GM23248 (cell line): ENCODE measurements around the gene CCDC169. TPM values are rescaled to one million over a fixed set of nuclear protein-coding genes. Genes with fewer than 3 reads are reported as not detected.

Source experiments
- DNase-seq: peaks from one replicate; pipeline ENCODE4 v3.0.0-alpha.2; 2015
- H2AFZ ChIP-seq: fragments of 200-600 bp; sonication (generic); 2 replicates; pipeline ENCODE4 v1.6.1; 2016; ENCODE audit warnings: antibody characterized with exemption
- H3F3A ChIP-seq: fragments of 200-600 bp; sonication (generic); 2 replicates; pipeline ENCODE4 v1.6.1; 2016; ENCODE audit warnings: mild to moderate bottlenecking, antibody characterized with exemption, mixed run types; ENCODE audit not compliant: insufficient read depth
- H3K27ac ChIP-seq: fragments of 200-600 bp; sonication (generic); 2 replicates; pipeline ENCODE4 v1.5.1; 2016; ENCODE audit warnings: mild to moderate bottlenecking
- H3K27me3 ChIP-seq: fragments of 200-600 bp; sonication (generic); replicated peaks from 2 replicates; pipeline ENCODE4 v1.6.1; 2016; ENCODE audit warnings: mild to moderate bottlenecking; ENCODE audit not compliant: insufficient read depth
- H3K36me3 ChIP-seq: fragments of 200-600 bp; sonication (generic); 2 replicates; pipeline ENCODE4 v1.6.1; 2016; ENCODE audit warnings: low read depth, mild to moderate bottlenecking
- H3K4me1 ChIP-seq: fragments of 200-600 bp; sonication (generic); 2 replicates; pipeline ENCODE4 v1.6.1; 2016; ENCODE audit warnings: mild to moderate bottlenecking; ENCODE audit not compliant: insufficient read depth
- H3K4me2 ChIP-seq: fragments of 200-600 bp; sonication (generic); one replicate; pipeline ENCODE4 v1.6.1; 2016; ENCODE audit warnings: mild to moderate bottlenecking; ENCODE audit not compliant: unreplicated experiment
- H3K4me3 ChIP-seq: fragments of 200-600 bp; sonication (generic); 2 replicates; pipeline ENCODE4 v1.5.1; 2016; ENCODE audit warnings: mild to moderate bottlenecking
- H3K79me2 ChIP-seq: fragments of 200-600 bp; sonication (generic); 2 replicates; pipeline ENCODE4 v1.6.1; 2016; ENCODE audit warnings: mild to moderate bottlenecking; ENCODE audit not compliant: insufficient read depth
- H3K9ac ChIP-seq: fragments of 200-600 bp; sonication (generic); 2 replicates; pipeline ENCODE4 v1.6.1; 2016; ENCODE audit warnings: mild to moderate bottlenecking
- H3K9me2 ChIP-seq: fragments of 200-600 bp; sonication (generic); 2 replicates; pipeline ENCODE4 v1.6.1; 2016; ENCODE audit warnings: mixed run types, mild to moderate bottlenecking, moderate library complexity; ENCODE audit not compliant: insufficient read depth
- H3K9me3 ChIP-seq: fragments of 200-600 bp; sonication (generic); one replicate; pipeline ENCODE4 v1.6.1; 2017; ENCODE audit warnings: low read depth
- H4K20me1 ChIP-seq: fragments of 200-600 bp; sonication (generic); 2 replicates; pipeline ENCODE4 v1.6.0; 2016; ENCODE audit not compliant: insufficient read depth
- EZH2 ChIP-seq: fragments of 200-600 bp; sonication (generic); IDR thresholded peaks from 2 replicates; pipeline ENCODE4 v1.6.1; 2018; ENCODE audit warnings: antibody characterized with exemption, mild to moderate bottlenecking; ENCODE audit not compliant: insufficient read depth, poor library complexity, severe bottlenecking
- EZH2phosphoT487 ChIP-seq: fragments of 200-600 bp; sonication (generic); IDR thresholded peaks from 2 replicates; pipeline ENCODE4 v1.6.1; 2018; ENCODE audit warnings: antibody characterized with exemption, moderate library complexity, mild to moderate bottlenecking, low read depth; ENCODE audit not compliant: insufficient read depth
- WGBS, 2 experiments: methylation state at CpG; one replicate each; pipeline ENCODE4 v1.1.6; 2015 to 2017; ENCODE audit warnings: low lambda C conversion rate in 2 of 2, low coverage in 1 of 2; ENCODE audit errors: missing lambda C conversion rate in 2 of 2; 5-methylcytosine and 5-hydroxymethylcytosine counted together
- in situ Hi-C: fragments of 300-500 bp; cut with MboI; formaldehyde crosslinking; loops from 2 replicates; pipeline ENCODE4 v1.15.0; 2020
- polyA plus RNA-seq: library from polyadenylated mRNA; unstranded; fragments of >200 nt; fragmentation: Nextera tagmentation; extraction: Ambion mirVana; gene quantifications from 2 replicates; pipeline ENCODE4 v1.2.1, GENCODE V29; 2016
- total RNA-seq: library from RNA; depleted of rRNA; stranded (reverse); fragments of >200 nt; shearing (Covaris generic); gene quantifications from 2 replicates; pipeline ENCODE4 v1.2.3, GENCODE V29; 2014

CCDC169 gene
- total and polyA plus RNA-seq, 2 experiments from 2014 or later: 0.22 to 0.63 TPM

DNA sequence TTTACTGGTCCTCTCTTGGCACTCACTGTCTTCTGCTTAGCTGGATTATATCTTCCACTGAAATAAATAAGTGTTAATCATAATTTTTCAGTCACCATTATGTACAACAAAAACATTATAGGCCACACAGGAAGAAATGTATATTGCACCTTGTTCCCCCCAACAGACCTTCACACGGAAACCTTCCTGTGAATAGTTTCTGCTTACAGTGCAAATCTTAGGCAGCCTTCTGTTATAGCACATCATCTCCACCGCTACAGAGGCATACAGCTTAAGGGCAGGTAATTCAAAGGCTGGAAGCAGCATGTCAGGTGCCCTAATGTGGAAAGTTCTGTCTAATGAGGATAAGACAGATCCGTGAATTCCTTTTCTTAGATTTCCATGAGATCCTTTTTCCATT lies 66.4 kb downstream of the CCDC169 start:
- Histone ChIP-seq H3K9me2 (no peaks in the 10 kb centered on the region), H3K9ac (no peak overlapping the region), H2AFZ (no peak overlapping the region), H3K27ac (no peak overlapping the region), H4K20me1 (no peaks in the 10 kb centered on the region), H3K4me3 (no peak overlapping the region), H3K4me1 (no peaks in the 10 kb centered on the region), H3K4me2 (no peak overlapping the region), H3K27me3 (no peaks in the 10 kb centered on the region), H3K79me2 (no peaks in the 10 kb centered on the region), H3K36me3 (no peaks in the 10 kb centered on the region), H3K9me3 (no peaks in the 10 kb centered on the region), H3F3A (no peaks in the 10 kb centered on the region)
- 65 to 76% methylated on average over 3 of the region's 3 CpGs for WGBS, 2 experiments
- no peak for DNase-seq
- in situ Hi-C loops: no loop called here
- TF ChIP-seq EZH2phosphoT487 (no peak), EZH2 (no peak)

DNA sequence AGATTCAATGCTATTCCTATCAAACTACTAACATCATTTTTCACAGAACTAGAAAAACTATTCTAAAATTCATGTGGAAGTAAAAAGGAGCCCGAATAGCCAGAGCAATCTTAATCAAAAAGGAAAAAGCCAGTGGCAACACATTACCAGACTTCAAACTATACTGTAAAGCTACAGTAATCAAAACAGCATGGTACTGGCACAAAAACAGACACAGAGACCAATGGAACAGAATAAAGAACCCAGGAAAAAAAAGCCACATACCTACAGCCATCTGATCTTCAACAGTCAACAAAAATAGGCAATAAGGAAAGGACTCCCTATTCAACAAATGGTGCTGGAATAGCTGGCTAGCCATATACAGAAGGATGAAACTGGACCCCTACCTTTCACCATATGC lies 72.9 kb downstream of the CCDC169 start:
- 0 to 20% methylated on average over 1 of the region's 1 CpG for WGBS, 2 experiments

DNA sequence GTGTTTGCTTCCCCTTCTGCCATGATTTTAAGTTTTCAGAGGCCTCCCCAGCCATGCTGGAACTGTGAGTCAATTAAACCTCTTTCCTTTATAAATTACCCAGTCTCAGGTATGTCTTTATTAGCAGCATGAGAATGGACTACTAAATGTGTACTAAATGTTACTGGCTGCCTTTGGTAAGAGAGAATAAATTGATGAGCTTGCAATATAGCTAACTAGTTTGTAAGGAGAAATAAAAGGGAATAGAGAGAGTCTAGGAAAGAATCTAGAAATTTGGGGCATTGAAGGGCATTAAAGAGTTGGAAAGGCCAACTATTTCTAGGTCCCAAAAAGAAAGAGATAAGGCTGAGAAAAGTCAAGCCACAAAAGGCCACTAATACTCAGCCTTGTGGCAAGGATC lies 77.7 kb downstream of the CCDC169 start:
- H3K4me2 ChIP-seq: no peak overlapping the region
- H3K9me3 ChIP-seq: no peaks in the 10 kb centered on the region
- H3K79me2 ChIP-seq: no peaks in the 10 kb centered on the region
- H3K9me2 ChIP-seq: no peaks in the 10 kb centered on the region
- H3K36me3 ChIP-seq: no peaks in the 10 kb centered on the region
- no peak overlapping the region for H2AFZ ChIP-seq
- in situ Hi-C loops: no loop called here
- no peak for DNase-seq
- H3K4me1 ChIP-seq: no peaks in the 10 kb centered on the region
- no peaks in the 10 kb centered on the region for H3F3A ChIP-seq
- H4K20me1 ChIP-seq: no peaks in the 10 kb centered on the region
- H3K27me3 ChIP-seq: no peaks in the 10 kb centered on the region
- no peak overlapping the region for H3K27ac ChIP-seq
- H3K4me3 ChIP-seq: no peak overlapping the region
- TF ChIP-seq EZH2phosphoT487: no peak
- no peak for TF ChIP-seq EZH2
- no peak overlapping the region for H3K9ac ChIP-seq

More for the DNA sequence above, 72.9 kb downstream of the CCDC169 start:
- DNase-seq: no peak
- Histone ChIP-seq H4K20me1 (no peaks in the 10 kb centered on the region), H3K4me1 (no peaks in the 10 kb centered on the region), H3K9me2 (no peaks in the 10 kb centered on the region), H3K79me2 (no peaks in the 10 kb centered on the region), H3K9me3 (no peaks in the 10 kb centered on the region), H3K36me3 (no peaks in the 10 kb centered on the region), H3K9ac (no peak overlapping the region), H3K27ac (no peak overlapping the region), H3K4me3 (no peak overlapping the region), H3K27me3 (no peaks in the 10 kb centered on the region), H3F3A (no peaks in the 10 kb centered on the region), H2AFZ (no peak overlapping the region), H3K4me2 (no peak overlapping the region)
- TF ChIP-seq EZH2 (no peak), EZH2phosphoT487 (no peak)
- in situ Hi-C loops: no loop called here

- Histone ChIP-seq H3K27me3 (no peaks in the 10 kb centered on the region; the same call in 1 of the 2 replicates), H4K20me1 (no peaks in the 10 kb centered on the region), H3K4me2 (no peak overlapping the region), H3F3A (no peaks in the 10 kb centered on the region), H3K4me1 (no peaks in the 10 kb centered on the region), H2AFZ (no peak overlapping the region), H3K9me2 (no peaks in the 10 kb centered on the region), H3K9me3 (no peaks in the 10 kb centered on the region), H3K27ac (no peak overlapping the region), H3K79me2 (no peaks in the 10 kb centered on the region), H3K36me3 (no peaks in the 10 kb centered on the region), H3K4me3 (no peak overlapping the region), H3K9ac (no peak overlapping the region)
- no peak for DNase-seq
- TF ChIP-seq EZH2phosphoT487: no peak
- TF ChIP-seq EZH2: no peak
- in situ Hi-C loops: no loop called here
- 57 to 60% methylated on average over 3 of the region's 3 CpGs for WGBS, 2 experiments
Measured at GRCh38 chr13:36217456-36217855, 80.2 kb downstream of the CCDC169 start.
